ENCODE measurements around the gene CEP350.
"Not testable (repeated sequence)": the region's sequence is repeated elsewhere in the genome, so short reads cannot be mapped to it uniquely, and the experiment has no call there.

The CEP350 gene

GRCh38 chr1:180123463-180123936 is 168.9 kb downstream of the CEP350 start:
- DNase-seq (ENCODE audit: low read depth), result no peak

DNA sequence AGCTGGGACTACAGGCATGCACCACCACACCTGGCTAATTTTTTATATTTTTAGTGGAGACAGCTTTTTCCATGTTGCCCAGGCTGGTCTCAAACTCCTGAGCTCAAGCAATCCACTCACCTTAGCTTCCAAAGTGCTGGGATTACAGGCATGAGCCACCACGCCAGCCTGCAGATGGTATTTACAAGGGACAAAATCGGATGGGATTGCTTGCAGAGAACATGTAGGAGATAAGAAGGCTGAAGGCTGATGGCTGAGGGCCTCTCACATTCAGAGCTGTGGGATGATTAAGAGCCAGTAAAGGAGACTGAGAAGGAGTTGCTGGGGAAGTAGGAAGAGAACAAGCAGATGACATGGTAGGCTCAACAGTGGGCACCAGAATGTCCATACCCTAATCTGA is 176.0 kb downstream of the CEP350 start:
- DNase-seq (ENCODE audit: low read depth), result no peak

- DNase-seq (ENCODE audit: low read depth), result peak; percentile 84
Observed at GRCh38 chr1:180131510-180131909, 176.9 kb downstream of the CEP350 start.

- DNase-seq (ENCODE audit: low read depth), result no peak
Observed at GRCh38 chr1:180133193-180133592, 178.6 kb downstream of the CEP350 start.

GRCh38 chr1:180133688-180134087 is 179.1 kb downstream of the CEP350 start:
- not testable (repeated sequence) for DNase-seq (ENCODE audit: low read depth)

DNA sequence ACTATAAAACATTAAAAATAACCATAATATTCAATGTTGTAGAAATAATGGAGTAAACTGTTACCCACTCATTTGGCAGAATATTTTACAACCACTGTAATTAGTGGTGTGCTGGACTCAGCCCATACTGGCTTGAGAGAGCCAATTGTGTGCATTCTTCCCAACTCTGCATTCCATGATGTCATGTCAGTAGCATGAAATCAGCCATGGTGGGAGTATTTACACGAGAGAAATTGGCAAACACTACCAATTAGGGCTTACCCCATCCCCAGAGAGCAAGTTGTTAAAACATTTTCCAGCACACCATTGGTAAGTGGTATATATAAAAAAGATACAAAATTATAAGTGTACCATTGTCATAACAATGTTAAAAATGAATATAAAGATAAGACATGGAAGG is 180.9 kb downstream of the CEP350 start:
- no peak for DNase-seq (ENCODE audit: low read depth)

GRCh38 chr1:180136331-180136967 is 181.8 kb downstream of the CEP350 start:
- no peak for DNase-seq (ENCODE audit: low read depth)

DNA sequence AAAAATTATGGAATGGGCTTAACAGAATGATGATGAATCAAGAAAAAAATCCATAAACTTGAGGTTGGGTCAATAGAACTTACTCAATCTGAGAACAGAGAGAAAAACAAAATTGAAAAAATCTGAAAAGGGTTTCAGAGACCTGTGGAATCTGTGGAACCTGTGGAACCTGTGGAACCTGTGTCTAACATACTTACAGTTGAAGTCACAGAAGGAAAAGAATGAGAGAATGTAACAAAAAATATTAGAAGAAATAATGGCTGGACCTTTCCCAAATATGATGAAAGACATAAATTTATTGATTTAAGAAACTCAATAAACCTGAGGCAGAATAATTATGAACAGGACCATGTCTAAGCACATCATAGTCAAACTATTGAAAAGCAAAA is 182.4 kb downstream of the CEP350 start:
- DNase-seq (ENCODE audit: low read depth), result no peak

DNA sequence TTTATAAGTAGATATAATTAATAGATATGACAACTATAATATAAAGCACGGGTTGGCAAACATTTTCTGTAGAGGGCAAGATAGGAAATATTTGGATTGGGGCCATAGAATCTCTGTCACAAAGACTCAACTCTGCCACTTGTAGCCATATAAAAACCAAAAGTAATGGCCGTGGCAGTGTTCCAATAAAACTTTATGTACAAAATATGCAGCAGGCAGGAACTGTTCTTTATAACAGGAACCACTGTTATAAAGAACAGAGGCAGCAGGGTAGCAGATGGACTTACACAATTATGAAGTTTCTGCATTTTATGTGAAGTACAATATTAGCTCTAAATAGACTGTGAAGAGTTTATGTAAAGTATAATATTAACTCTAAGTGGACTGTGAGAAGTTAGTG is 183.2 kb downstream of the CEP350 start:
- no peak for DNase-seq (ENCODE audit: low read depth)

- DNase-seq (ENCODE audit: low read depth), result no peak
Observed at GRCh38 chr1:180141381-180141934, 186.8 kb downstream of the CEP350 start.

DNA sequence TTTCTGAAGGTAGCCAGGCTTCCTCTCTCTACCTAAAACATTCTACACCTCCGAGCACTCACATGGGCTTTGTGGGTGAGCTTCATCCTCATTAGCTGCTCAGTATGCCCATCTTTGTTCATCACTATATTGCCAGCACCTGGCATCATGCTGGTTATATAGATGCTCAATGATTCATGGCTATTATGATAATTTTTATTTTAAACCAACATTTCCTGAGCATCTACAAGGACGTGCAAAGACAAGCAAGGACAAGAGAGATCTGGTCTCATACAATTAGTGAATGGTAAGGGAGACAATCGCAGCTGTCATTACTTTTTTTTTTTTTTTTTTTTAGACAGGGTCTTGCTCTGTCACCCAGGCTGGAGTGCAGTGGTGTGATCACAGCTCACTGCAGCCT is 188.7 kb downstream of the CEP350 start:
- DNase-seq (ENCODE audit: low read depth), result no peak

- no peak for DNase-seq (ENCODE audit: low read depth)
Observed at GRCh38 chr1:180144659-180145357, 190.2 kb downstream of the CEP350 start.

DNA sequence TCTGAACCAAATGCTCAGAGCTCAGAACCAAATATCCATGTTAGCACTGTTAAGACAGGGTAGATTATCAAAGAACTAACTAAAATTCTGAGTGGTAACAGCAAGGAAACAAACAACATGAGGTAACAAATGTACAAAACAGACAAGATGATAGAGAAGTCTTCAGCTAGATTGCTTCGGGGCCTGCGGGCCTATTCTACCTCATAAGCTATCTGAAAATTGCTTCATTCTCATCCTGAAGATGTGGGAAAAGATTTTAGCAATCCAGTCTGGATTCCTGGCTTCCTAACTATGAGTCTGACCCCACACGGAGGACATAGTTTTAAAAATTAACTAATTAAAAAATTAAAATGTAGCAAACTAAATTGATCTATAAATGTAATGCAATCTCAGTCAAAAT is 190.8 kb downstream of the CEP350 start:
- DNase-seq (ENCODE audit: low read depth), result no peak

DNA sequence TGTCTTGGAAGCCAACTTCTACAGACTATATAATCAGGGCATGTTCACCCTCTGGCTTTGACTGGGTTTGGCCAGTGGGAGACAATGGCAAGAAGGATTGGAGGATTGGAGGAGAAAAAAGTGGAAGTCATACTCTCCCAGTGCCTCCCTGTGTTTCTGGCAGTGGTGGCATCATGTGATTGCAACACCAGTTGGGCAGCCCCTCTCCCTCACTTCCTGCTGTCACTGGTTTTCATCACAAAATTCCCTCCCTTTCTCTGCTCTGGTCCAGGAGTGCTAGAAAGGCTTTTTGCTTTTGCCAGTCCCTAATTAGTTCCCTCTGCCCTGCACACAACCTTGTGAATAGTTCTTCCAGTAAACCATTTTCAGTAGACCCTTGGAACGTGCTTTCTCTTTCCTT is 196.4 kb downstream of the CEP350 start:
- no peak for DNase-seq (ENCODE audit: low read depth)

DNA sequence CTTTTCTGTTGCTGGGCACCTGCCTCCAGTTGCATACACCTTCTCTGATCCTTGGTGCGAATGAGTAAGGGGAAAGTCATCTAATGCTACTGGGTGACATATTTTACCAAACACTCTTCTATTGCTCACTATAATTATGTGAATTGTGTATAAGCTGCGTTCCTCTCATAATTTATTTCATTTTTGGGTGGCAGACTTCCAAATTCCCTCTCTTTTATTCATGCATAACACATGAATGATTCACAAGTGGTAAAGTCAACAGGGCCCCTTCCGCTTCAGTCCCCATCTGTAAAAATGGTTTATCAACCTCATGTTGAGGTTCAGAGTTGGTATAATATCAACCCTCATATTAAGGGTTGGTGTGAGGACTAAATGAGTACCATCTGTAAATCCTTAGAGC is 196.9 kb downstream of the CEP350 start:
- peak; percentile 98 for DNase-seq (ENCODE audit: low read depth)

DNA sequence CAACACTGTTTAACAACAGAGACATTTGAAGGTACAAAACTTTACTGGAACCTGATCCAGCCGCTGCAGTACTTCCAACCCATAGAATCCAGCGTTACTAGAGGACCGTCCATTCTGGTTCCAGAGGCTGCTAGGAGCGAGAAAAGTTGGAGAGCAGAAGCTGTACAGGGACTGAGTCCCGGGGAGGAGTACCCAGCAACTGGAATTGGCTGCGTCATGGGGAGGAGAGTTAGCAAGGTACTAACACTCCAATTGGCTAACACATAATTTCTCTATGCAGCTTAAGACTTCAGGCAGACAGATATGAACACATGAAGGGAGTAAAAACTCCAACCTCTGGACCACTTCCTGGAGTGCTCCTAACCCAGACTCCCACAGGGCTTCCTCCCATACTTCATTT is 198.0 kb downstream of the CEP350 start:
- DNase-seq (ENCODE audit: low read depth), result no peak

GRCh38 chr1:180153032-180153431 is 198.4 kb downstream of the CEP350 start:
- no peak for DNase-seq (ENCODE audit: low read depth)

GRCh38 chr1:180154003-180154324 is 199.4 kb downstream of the CEP350 start:
- no peak for DNase-seq (ENCODE audit: low read depth)

DNA sequence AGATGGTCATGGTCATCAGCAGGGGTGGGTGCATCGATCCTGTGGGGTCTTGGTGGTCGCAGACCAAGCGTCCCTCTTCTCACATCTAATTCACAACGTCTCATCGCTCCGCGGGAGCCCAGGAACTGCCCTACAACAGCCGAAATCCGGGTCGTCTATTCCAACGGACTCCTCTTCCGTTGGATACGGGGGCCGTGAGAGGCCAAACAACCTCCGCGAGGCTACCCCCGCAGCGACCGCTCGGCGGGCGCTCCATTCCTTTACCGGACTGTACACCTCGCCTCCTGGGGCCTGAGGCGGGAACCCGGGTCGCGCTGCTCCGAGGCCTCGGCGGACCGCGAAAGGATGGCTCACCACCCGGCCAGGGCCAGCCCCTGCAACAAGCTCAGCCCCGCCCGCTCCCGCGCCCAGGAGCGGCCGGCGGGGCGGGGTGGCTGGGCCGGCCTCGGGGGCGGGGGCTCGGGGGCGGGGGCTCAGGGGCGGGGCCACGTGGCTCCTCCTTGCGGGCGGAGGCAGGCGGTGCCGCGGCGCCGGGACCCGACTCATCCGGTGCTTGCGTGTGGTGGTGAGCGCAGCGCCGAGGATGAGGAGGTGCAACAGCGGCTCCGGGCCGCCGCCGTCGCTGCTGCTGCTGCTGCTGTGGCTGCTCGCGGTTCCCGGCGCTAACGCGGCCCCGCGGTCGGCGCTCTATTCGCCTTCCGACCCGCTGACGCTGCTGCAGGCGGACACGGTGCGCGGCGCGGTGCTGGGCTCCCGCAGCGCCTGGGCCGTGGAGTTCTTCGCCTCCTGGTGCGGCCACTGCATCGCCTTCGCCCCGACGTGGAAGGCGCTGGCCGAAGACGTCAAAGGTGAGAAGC is 199.9 kb downstream of the CEP350 start, which contains the start of gene QSOX1:
TSS of gene QSOX1 (plus strand) at position 545 of the 857 bp plus-strand sequence. CDS start at position 584, 39 bp downstream.
- peak; percentile 53 for DNase-seq (ENCODE audit: low read depth)

- DNase-seq (ENCODE audit: low read depth), result no peak
Observed at GRCh38 chr1:180155182-180155682, 200.6 kb downstream of the CEP350 start.

- DNase-seq (ENCODE audit: low read depth), result no peak
Observed at GRCh38 chr1:180156201-180156600, 201.6 kb downstream of the CEP350 start.

GRCh38 chr1:180156631-180157091 is 202.1 kb downstream of the CEP350 start:
- DNase-seq (ENCODE audit: low read depth), result peak; percentile 82

Measured in HS-5 (cell line).